HG02678 (cell line): ENCODE results near the gene AP3S2.

ENCODE experiments used
- ATAC-seq: cut with Tn5 transposase; IDR thresholded peaks from one replicate; pipeline ENCODE4 v1.9.1; 2021; ENCODE audit warnings: mild to moderate bottlenecking, moderate library complexity; ENCODE audit not compliant: unreplicated experiment

AP3S2 gene

GRCh38 chr15:89818287-89818686 is 75.5 kb downstream of the AP3S2 start:
- no peak for ATAC-seq

DNA sequence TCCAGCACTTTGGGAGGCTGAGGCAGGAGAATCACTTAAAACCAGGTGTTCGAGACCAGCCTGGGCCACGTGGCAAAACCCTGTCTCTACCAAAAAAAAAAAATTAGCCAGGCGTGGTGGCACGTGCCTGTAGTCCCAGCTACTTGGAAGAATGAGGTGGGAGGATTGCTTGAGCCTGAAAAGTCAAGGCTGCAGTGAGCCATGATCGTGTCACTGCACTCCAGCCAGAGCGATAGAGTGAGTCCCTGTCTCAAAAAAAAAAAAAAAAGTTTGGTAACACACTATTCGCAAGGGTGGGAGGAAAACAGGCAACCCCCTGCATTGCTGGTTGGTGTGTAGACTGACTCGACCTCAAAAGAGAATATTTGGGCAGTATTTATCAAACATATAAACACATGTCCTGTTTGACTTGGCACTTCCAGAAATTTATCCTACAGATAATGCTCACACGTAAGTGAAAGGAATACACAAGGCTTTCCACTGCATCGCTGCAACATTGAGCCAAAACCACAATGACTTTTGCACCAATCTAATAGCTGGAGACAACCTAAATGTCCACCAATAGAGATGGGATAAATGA is 76.0 kb downstream of the AP3S2 start:
- ATAC-seq = no peak

GRCh38 chr15:89815769-89816168 is 78.0 kb downstream of the AP3S2 start:
- no peak for ATAC-seq

DNA sequence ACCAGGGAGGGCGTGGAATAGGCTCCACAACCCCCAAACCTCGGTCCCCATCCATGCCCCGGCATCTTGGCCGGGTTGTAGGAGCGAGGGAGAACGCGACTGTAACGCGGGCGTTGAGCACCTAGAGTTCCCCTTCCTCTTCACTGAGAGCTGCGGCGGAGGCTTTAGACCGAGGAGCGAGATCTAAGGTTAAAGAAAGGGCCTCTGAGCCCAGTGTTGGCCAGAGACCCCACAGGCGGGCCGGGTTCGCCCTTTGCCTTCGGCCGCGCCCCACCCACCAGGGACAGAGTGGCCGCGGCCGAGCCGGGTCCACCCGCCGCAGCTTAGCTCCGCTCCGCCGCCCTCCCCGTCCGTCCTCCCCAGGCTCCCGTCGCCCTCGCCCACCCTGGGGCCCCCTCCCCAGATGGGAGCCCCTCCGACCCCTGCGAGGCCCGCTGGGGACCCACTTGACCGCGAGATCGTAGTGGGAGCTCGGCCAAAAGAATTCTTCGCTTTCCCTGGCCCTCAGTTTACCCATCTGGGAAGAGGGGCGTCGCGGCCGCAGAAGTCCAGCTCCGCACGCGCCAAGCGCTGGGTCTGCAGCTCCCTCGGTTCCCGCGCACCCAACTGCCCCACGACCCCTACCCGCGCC is 79.6 kb downstream of the AP3S2 start:
- ATAC-seq = no peak

DNA sequence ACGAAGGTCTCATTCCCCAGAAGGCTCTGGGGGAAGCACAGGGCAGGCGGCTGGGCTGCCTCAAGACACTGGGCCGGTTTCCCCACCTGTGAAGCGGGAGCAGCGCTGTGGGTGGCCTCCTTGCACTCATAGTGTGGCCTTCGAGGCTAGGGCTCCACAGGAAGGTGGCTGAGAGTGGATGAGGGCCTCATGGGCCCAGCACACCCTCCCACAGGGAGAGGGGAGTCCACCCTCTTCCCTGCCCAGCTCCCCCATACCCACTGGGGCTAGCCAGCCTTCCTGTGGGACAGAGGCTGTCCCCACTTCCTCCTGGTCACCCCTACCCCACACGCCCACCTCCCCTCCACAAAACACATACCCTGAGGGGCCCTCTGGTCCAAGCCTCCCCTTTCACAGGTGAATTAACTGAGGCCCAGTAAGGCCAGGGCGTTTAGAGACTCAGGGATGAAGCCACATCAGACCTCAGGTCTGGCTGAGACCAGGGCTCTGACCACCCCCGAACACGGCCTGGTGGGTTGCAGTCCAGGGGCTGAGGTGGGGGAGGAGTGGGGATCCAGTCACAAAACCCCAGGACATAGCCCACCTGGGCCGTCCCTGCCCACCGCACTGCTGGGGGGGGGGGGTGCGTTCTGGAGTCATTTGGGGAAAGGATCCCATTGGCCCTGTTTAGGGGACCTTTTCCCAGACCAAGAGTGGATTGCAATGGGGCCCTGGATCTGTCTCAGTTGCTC is 80.2 kb downstream of the AP3S2 start:
- no peak for ATAC-seq

DNA sequence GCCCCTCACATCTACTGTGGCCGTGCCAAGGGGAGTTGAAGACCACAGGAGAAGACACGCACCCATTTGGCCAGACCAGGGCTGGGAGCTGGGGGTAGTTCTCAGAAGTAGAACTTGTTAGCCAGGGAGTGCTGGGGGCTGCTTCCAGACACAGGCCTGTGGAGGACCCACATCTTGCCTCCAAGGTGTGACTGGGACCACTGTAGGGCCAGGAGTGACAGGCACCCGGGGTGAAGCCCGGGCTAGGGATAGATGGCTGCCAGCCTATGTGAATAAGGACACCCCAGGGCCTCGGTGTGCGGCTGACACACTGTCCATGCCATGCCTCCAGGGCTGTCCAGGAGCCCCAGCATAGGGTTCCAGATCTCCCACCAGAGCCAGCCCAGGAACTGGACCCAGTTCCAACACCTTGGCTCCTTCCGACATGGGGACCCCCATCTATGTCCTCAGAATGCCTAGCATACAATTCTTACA is 80.9 kb downstream of the AP3S2 start:
- no peak for ATAC-seq

GRCh38 chr15:89812011-89812846 is 81.6 kb downstream of the AP3S2 start:
- no peak for ATAC-seq

DNA sequence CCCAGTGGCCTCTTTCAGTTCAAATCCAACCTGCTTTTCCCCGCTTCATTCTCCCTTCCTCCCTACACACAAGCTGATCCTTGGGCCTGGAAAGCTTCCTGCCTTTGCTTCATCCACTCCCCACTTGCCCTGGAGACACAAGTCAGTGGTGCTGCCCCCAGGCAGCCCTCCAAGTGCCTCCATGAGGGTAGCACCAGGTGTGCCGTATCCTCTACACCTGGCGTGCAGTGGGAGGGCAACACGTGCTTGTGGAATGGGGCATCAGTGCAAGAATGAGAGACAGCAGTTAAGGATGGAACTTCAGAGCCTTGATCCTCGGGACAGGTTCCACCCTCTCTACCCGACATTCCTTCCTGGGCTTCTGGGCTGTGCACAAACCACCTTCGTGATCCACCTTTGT is 83.0 kb downstream of the AP3S2 start:
- no peak for ATAC-seq

DNA sequence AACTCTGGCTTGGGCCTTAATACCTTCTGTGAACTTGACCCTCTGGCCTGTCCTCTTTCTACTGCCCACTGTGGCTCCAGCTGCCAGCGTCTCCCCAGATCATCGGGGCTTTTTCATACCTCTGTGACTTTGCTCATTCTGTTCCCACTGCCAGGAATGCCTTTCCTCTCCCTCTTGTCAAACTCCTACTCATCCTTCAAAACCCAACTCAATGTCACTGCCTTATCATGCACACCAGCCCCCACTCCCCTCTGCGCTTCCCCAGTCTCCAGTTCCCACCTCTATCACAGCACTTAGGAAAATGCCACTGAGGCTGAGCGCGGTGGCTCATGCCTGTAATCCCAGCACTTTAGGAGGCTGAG is 84.0 kb downstream of the AP3S2 start:
- ATAC-seq = no peak

GRCh38 chr15:89809093-89809786 is 84.6 kb downstream of the AP3S2 start:
- ATAC-seq = no peak

DNA sequence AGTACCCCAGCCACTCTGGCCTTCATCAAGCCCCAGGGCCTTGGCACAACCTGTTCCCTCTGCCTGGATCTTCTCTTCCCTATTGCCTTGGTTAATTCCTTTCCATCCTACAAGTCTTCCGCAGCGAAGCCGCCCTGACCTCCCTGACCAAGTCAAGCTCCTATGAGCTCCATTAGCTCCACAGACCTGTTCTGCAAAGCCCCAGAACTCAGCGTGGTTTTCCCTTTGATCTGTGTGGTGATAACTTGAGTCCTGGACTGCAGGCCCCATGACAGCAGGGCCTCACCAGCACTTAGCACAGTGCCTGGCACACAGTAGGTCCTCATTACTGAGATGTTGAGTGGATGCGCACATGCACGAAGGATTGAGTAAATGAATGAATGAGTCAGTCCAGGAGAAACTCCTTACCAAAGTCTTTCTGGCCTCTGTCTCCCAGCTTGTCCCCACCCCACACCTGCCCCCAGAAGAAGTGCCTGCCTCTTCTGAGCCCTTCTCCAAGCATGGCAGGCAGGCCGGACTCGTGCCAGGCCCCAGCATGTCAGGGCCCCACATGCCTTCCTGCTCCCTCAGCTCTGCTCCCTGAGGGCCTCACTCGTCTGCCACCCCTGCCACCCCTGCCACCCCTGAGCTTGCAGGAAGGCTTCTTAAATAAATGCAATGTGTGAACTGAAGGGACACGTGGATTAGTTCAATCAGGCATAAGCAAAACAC is 85.5 kb downstream of the AP3S2 start:
- no peak for ATAC-seq

- ATAC-seq = no peak
Observed at GRCh38 chr15:89807689-89808088, 86.1 kb downstream of the AP3S2 start.

DNA sequence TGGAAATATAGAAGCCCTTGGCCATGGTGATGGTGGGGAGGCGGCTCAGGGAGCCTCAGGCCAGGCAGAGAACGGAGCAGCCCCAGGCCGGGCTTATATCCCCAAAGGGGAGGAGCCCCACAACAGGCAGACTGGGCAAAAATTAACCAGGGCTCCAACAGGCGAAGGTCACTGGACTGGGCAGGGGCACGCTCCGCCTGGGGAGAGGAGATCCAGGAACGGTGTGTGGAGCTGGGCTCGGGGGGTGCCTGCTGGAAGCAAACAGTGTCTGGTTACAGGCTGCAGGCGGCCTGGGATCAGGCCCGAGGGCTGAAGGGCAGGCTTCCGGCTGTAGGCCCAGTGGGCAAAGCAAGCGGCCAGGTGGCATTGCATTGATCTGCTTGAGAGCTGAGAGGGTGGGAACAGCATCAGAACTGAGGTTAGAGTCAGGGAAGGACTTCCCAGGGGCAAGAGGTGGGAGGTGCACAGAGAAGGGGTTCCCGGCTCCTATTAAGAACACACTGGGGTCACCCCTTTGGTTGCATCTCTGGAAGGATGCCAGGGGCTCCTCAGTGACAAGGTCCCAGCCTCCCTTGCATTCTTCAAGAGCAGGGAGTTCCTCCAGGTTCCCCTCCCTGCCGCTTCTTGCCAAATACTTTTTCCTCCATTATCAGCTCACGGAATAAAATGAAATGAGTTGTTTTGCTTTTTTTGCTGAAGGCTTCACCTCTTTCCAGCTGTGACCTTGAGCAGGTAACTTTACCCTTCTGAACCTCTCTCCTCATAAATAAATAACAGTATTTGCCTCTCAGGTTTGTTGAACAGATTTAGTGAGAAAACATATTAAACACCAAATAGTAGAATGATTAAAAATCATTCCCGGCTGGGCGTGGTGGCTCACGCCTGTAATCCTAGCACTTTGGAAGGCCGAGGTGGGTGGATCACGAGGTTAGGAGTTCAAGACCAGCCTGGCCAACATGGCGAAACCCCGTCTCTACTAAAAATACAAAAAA is 86.9 kb downstream of the AP3S2 start:
- no peak for ATAC-seq

DNA sequence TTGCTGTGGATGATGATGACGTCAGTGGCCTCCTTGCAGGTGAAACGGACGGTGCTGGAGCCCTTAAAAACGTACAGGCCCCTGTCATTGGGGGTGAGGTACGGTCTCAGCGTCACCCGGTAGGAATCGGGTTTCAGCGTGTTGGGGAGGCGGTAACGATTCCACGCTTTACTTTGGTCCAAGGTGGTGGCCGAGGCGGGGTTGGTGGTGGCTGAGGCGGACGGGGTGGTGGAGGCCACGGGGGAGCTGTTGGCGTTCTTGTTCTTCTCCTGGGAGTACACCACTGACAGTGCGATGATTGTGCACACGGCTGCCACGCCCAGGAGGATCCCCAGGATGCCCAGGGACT is 87.6 kb downstream of the AP3S2 start:
- no peak for ATAC-seq

DNA sequence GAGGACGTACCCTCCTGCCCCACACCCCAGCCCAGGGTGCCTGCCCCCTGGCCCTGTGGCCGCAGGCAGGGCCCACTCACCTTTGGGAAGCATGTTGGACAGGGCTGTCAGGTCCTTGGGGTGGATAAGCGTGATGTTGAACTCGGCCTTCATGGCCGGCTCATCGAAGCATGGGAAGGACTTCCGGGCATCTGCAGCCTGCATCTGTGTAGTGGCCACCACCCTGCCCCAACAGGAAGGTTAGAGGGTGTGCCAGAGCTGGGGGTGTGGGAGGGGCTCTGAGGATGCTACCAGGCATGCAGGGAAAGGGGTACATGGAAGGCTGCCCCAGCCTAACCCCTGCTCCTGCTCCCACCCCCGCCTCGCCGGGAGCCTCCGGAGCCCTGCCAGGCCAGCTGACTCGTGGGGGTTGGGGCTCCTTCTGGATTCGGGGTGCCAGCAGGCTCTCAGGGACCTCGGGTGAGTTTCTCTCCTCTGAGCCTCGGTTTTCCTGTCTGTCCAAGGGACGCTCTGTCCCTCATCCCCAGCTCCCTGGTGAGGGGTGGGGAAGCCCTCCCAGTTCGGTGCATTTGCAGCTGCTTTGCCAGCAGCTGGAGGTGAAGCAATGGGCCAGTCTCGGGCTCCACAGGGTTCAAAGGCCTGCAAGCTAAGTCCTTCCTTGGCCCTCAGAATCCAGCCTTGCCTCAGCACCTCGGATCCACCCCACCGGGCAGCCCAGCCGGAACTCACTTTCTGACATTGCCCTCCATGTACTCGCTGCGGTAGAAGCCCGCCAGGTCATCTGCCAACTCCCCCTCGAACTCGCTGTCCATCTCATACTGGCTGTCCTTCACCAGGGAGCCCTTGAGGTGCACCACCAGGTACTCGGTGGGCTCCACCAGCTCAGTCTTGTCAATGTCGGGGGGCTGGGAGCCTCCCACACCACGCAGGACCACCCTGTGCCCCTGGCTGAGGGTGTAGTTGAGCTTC is 88.3 kb downstream of the AP3S2 start:
- ATAC-seq = no peak

DNA sequence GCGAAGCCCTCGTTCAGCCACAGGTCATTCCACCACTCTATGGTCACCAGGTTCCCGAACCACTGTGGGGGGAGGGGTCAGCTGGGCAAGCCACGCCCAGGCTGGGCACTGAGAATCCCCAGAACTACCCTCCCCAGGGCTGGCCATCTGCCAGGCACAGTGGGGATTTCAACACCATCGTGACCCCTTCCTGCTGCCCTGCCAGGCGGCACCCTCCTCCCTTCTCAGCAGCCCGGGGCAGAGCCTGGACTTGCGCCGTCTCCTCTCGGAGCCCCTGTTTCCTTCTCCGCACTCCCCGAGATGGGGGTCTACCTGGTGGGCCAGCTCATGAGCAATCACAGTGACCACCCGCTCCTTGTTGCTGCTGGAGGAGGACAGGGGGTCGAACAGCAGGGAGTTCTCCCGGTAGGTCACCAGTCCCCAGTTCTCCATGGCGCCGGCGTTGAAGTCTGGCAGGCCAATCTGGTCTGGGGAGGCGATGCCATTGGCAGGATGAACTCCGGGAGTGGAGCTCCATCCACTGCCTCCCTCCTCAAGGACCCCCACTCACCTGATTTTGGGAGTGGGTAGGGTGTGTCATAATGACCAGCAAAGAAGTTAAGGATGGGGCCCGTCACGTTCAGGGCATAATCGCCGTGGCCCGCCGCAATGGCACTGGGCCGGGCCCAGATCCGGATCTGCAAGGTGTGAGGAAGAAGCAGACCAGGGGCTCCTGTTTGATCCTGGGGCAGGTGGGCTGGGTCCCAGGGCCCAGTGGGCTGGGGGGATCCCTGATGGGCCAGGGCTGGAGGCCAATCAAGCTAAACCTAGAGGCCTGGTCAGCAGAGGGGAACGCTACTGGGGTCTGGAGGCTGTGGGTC is 89.6 kb downstream of the AP3S2 start:
- no peak for ATAC-seq
